Body of pancreas (tissue), 4 donors: ENCODE measurements around the gene OGFOD2. TPM values are rescaled to one million over a fixed set of nuclear protein-coding genes. Genes with fewer than 3 reads are reported as not detected.

Experiments
- ATAC-seq: fragments of 150-250 bp; one replicate; pipeline ENCODE4 v1.9.1; 2016
- DNase-seq, 4 donors: peaks; one replicate each; pipeline ENCODE4 v3.0.0-alpha.2; 2019
- H3K27ac ChIP-seq, 4 donors: fragments of 200-600 bp; sonication (generic); 1 replicate in 3 of 4; 2 replicates in 1 of 4; pipeline versions ENCODE4 v1.5.1 to v1.6.1; 2016 to 2019; ENCODE audit warnings: mild to moderate bottlenecking in 1 of 4, mixed read lengths in 1 of 4, moderate library complexity in 1 of 4
- H3K27me3 ChIP-seq, 2 donors: fragments of 200-600 bp; sonication (generic); one replicate each; pipeline ENCODE4 v1.6.0; 2016; ENCODE audit warnings: mild to moderate bottlenecking in 1 of 2
- H3K36me3 ChIP-seq, 2 donors: fragments of 200-600 bp; sonication (generic); replicated peaks in 1 of 2; 2 replicates each; pipeline ENCODE4 v1.5.1; 2016; ENCODE audit warnings: low read depth in 2 of 2; ENCODE audit not compliant: insufficient read depth in 1 of 2
- H3K4me1 ChIP-seq: fragments of 200-600 bp; sonication (generic); one replicate; pipeline ENCODE4 v1.6.0; 2016
- H3K4me3 ChIP-seq, 2 donors: fragments of 200-600 bp; sonication (generic); 1 replicate in 1 of 2; 2 replicates in 1 of 2; pipeline ENCODE4 v1.5.1; 2016 to 2019
- H3K9me3 ChIP-seq, 3 donors: fragments of 200-600 bp; sonication (generic); 1 replicate in 2 of 3; 2 replicates in 1 of 3; pipeline ENCODE4 v1.5.1; 2016
- CTCF ChIP-seq, 7 experiments: fragments of 450-650 bp in 4 of 7; fragments of 200-600 bp in 3 of 7; sonication (generic) in 3 of 7; IDR thresholded peaks; one replicate each; pipeline ENCODE4 v1.5.1; 2016 to 2019; ENCODE audit warnings: antibody characterized with exemption in 7 of 7
- POLR2A ChIP-seq, 3 donors: fragments of 450-650 bp; IDR thresholded peaks; one replicate each; pipeline ENCODE4 v1.6.1; 2016; ENCODE audit warnings: antibody characterized with exemption in 3 of 3, mild to moderate bottlenecking in 2 of 3
- WGBS, 2 donors: methylation state at CpG; one replicate each; pipeline ENCODE4 v1.1.5; 2017; 5-methylcytosine and 5-hydroxymethylcytosine counted together
- intact Hi-C: fragments of 100-400 bp; cut with DNase I; formaldehyde crosslinking; loops from one replicate; pipeline ENCODE4 v1.15.1; 2023
- total RNA-seq, 2 donors: library from RNA; depleted of rRNA; stranded (reverse); fragments of >200 nt; gene quantifications; one replicate each; pipeline ENCODE4 v1.1.0, GENCODE V29; 2016

Gene OGFOD2
- total RNA-seq, 2 donors from 2014 or later: 8.6 to 25.4 TPM

GRCh38 chr12:122983789-122984515 lies 8.9 kb downstream of the OGFOD2 start:
- no peak for DNase-seq
- 34 to 40% methylated on average over 3 to 9 of the region's 9 CpGs for WGBS, 2 donors

GRCh38 chr12:122984612-122985337 lies 9.7 kb downstream of the OGFOD2 start:
- Histone ChIP-seq H3K27ac (peak overlapping the region; percentile 19 to 66 (median 48)), H3K4me3 (no peak overlapping the region), H3K27me3 (no peaks in the 10 kb centered on the region), H3K36me3 (no peaks in the 10 kb centered on the region), H3K4me1 (peaks cover 50% of the 10 kb centered on the region), H3K9me3 (no peaks in the 10 kb centered on the region)
- 21 to 43% methylated on average over 21 to 34 of the region's 34 CpGs for WGBS, 2 donors
- TF ChIP-seq POLR2A (IDR thresholded peaks at IDR 0.05) (no peak), CTCF (IDR thresholded peaks at IDR 0.05) (no peak)
- peak in 3 of 4 donors; percentile 46 to 49 (median 49) for DNase-seq
- ATAC-seq: peak; percentile 10
- intact Hi-C loops: no loop called here

More at GRCh38 chr12:122983789-122984515, 8.9 kb downstream of the OGFOD2 start:
- H3K36me3 ChIP-seq: no peaks in the 10 kb centered on the region
- no peak overlapping the region for H3K4me3 ChIP-seq
- intact Hi-C loops: no loop called here
- H3K27me3 ChIP-seq: no peaks in the 10 kb centered on the region
- peak overlapping the region in 3 of 4 donors; percentile 33 to 66 (median 64) for H3K27ac ChIP-seq
- peaks cover 58% of the 10 kb centered on the region for H3K4me1 ChIP-seq
- no peaks in the 10 kb centered on the region for H3K9me3 ChIP-seq
- TF ChIP-seq POLR2A (IDR thresholded peaks at IDR 0.05): no peak
- TF ChIP-seq CTCF (IDR thresholded peaks at IDR 0.05): no peak
- no peak for ATAC-seq

GRCh38 chr12:122985338-122986257 lies 10.6 kb downstream of the OGFOD2 start:
- Histone ChIP-seq H3K4me1 (peaks cover 44% of the 10 kb centered on the region), H3K36me3 (no peaks in the 10 kb centered on the region), H3K27me3 (no peaks in the 10 kb centered on the region), H3K27ac (peak overlapping the region in 3 of 4 donors; percentile 19 to 66 (median 64)), H3K9me3 (no peaks in the 10 kb centered on the region), H3K4me3 (no peak overlapping the region)
- ATAC-seq: no peak
- DNase-seq: no peak
- whole genome bisulfite sequencing, 2 donors: 85 to 90% methylated on average over 17 to 40 of the region's 45 CpGs
- intact Hi-C loops: no loop called here
- TF ChIP-seq POLR2A (IDR thresholded peaks at IDR 0.05): no peak
- TF ChIP-seq CTCF (IDR thresholded peaks at IDR 0.05): no peak

GRCh38 chr12:122986258-122986871 lies 11.3 kb downstream of the OGFOD2 start:
- ATAC-seq (no peak), DNase-seq (no peak)
- H3K4me1 ChIP-seq: peaks cover 40% of the 10 kb centered on the region
- TF ChIP-seq CTCF (IDR thresholded peaks at IDR 0.05): no peak
- H3K27me3 ChIP-seq: no peaks in the 10 kb centered on the region
- intact Hi-C loops: no loop called here
- no peaks in the 10 kb centered on the region for H3K9me3 ChIP-seq
- WGBS, 2 donors: 94% methylated on average over 38 of the region's 40 CpGs; no CpG with 5 or more reads in 1 of the 2 donors
- no peaks in the 10 kb centered on the region for H3K36me3 ChIP-seq
- H3K27ac ChIP-seq: no peak overlapping the region
- no peak overlapping the region for H3K4me3 ChIP-seq
